ENCODE data around the gene ZNF358.

The ZNF358 gene

DNA sequence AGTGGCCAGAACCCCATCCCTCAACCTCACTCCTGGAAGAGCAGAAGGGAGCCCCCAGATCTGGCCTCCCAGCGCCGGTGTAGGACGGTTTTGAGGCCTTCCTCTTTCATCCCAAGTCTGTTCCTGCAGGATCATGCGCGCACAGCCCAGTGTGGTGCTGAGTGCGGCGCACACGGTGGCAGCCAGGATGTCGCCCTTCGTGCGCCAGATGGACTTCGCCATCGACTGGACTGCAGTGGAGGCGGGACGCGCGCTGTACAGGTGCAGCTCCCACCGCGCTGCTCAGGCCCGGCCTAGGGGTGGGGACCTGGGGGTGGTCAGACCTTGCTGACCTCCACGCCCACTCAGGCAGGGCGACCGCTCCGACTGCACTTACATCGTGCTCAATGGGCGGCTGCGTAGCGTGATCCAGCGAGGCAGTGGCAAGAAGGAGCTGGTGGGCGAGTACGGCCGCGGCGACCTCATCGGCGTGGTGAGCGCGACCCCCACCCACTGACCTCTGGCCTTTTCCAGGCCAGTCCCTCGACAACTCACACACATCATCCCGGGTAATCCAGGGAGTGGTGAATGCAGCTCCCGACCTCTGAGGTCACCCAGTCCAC, 34.4 kb downstream of the ZNF358 start:
- ATAC-seq (ENCODE audit: low read depth) (no peak), DNase-seq (ENCODE audit: low spot score) (peak; percentile 47)
- Histone ChIP-seq H3K4me3 (ENCODE audit: severe bottlenecking) (no peak overlapping the region), H3K27ac (ENCODE audit: poor library complexity, severe bottlenecking) (no peak overlapping the region), H3K27me3 (ENCODE audit: insufficient read depth, poor library complexity, severe bottlenecking) (no peaks in the 10 kb centered on the region), H3K36me3 (ENCODE audit: low read depth) (peaks cover 4% of the 10 kb centered on the region; the same call in 1 of the 2 replicates), H3K4me1 (ENCODE audit: insufficient read depth, poor library complexity, severe bottlenecking) (no peaks in the 10 kb centered on the region), H3K9me3 (ENCODE audit: severe bottlenecking) (no peaks in the 10 kb centered on the region)
- TF ChIP-seq, protein P1, sequence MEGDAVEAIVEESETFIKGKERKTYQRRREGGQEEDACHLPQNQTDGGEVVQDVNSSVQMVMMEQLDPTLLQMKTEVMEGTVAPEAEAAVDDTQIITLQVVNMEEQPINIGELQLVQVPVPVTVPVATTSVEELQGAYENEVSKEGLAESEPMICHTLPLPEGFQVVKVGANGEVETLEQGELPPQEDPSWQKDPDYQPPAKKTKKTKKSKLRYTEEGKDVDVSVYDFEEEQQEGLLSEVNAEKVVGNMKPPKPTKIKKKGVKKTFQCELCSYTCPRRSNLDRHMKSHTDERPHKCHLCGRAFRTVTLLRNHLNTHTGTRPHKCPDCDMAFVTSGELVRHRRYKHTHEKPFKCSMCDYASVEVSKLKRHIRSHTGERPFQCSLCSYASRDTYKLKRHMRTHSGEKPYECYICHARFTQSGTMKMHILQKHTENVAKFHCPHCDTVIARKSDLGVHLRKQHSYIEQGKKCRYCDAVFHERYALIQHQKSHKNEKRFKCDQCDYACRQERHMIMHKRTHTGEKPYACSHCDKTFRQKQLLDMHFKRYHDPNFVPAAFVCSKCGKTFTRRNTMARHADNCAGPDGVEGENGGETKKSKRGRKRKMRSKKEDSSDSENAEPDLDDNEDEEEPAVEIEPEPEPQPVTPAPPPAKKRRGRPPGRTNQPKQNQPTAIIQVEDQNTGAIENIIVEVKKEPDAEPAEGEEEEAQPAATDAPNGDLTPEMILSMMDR (IDR thresholded peaks at IDR 0.05; ENCODE audit: poor library complexity, severe bottlenecking) = no peak

DNA sequence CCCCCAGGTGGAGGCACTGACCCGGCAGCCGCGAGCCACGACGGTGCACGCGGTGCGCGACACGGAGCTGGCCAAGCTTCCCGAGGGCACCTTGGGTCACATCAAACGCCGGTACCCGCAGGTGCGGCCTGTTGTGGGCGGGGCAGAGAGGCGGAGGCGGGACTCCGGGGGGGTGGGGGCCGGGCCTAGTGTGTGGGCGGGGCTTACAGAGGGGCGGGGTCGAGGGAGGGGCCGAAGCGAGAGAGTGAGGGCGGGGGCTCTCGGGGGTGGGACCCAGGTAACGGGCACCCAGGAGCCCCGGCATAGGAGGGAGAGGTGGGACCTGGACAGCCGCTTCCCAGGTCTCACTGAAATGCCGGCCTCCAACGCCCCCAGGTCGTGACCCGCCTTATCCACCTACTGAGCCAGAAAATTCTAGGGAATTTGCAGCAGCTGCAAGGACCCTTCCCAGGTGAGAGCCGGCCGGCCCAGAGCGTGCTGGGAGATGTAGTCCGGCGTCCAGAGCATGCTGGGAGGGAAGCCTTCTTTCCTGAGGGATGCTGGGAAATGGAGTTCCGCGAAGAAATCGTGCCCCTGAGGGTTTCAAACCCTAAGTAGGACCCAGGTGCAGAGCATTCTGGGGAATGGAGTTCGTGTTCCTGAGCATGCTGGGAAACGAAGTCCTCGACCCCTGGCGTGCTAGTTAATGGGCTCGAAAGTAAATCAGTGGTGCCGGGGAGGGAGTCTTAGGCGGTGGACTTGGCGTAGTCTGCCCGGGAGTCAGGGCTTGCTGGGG, 35.3 kb downstream of the ZNF358 start:
- Histone ChIP-seq H3K4me1 (ENCODE audit: insufficient read depth, poor library complexity, severe bottlenecking) (no peaks in the 10 kb centered on the region), H3K4me3 (ENCODE audit: severe bottlenecking) (no peak overlapping the region), H3K36me3 (ENCODE audit: low read depth) (peaks cover 7% of the 10 kb centered on the region; the same call in 1 of the 2 replicates), H3K27me3 (ENCODE audit: insufficient read depth, poor library complexity, severe bottlenecking) (no peaks in the 10 kb centered on the region), H3K9me3 (ENCODE audit: severe bottlenecking) (no peaks in the 10 kb centered on the region), H3K27ac (ENCODE audit: poor library complexity, severe bottlenecking) (no peak overlapping the region)
- no peak for DNase-seq (ENCODE audit: low spot score)
- ATAC-seq (ENCODE audit: low read depth) = peak; percentile 52; the same call in 2 of the 3 replicates
- TF ChIP-seq, protein P1 (IDR thresholded peaks at IDR 0.05; ENCODE audit: poor library complexity, severe bottlenecking) = no peak

DNA sequence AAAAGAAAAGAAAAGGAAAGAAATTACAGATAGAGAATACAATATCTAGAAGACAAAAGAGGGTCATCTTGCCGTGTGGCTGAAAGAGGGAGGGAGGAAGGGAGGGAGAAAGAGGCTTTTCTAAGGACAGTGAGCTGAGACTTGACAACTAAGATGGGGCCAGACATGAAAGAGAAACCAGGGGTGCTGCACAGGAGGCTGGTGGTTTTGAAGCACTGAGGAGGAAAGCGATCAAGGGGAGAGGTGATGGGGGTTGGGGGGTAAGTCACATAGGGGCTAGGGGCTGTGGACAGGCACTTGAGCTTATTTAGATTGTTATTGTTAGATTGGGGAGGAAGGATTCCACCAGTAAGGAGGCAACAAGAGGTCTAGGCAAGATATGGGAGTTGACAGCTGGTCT, 36.9 kb downstream of the ZNF358 start:
- no peak for DNase-seq (ENCODE audit: low spot score)
- peaks cover 11% of the 10 kb centered on the region for H3K36me3 ChIP-seq (ENCODE audit: low read depth)
- no peaks in the 10 kb centered on the region for H3K9me3 ChIP-seq (ENCODE audit: severe bottlenecking)
- H3K4me3 ChIP-seq (ENCODE audit: severe bottlenecking) = no peak overlapping the region
- ATAC-seq (ENCODE audit: low read depth) = no peak
- H3K4me1 ChIP-seq (ENCODE audit: insufficient read depth, poor library complexity, severe bottlenecking) = no peaks in the 10 kb centered on the region
- H3K27me3 ChIP-seq (ENCODE audit: insufficient read depth, poor library complexity, severe bottlenecking) = no peaks in the 10 kb centered on the region
- TF ChIP-seq, protein P1 (IDR thresholded peaks at IDR 0.05; ENCODE audit: poor library complexity, severe bottlenecking) = no peak
- H3K27ac ChIP-seq (ENCODE audit: poor library complexity, severe bottlenecking) = no peak overlapping the region

DNA sequence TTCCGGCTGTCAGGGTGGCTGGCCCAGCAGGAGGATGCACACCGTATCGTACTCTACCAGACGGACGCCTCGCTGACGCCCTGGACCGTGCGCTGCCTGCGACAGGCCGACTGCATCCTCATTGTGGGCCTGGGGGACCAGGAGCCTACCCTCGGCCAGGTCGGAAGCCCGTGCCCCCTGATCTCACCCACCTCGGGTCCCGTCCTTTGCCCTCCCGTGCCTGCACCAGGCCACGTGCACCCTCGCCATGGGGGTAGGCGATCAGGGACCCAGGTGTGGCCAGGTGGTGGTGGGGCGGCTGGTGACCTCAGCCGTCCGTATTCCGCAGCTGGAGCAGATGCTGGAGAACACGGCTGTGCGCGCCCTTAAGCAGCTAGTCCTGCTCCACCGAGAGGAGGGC, 38.7 kb downstream of the ZNF358 start:
- no peaks in the 10 kb centered on the region for H3K27me3 ChIP-seq (ENCODE audit: insufficient read depth, poor library complexity, severe bottlenecking)
- no peaks in the 10 kb centered on the region for H3K4me1 ChIP-seq (ENCODE audit: insufficient read depth, poor library complexity, severe bottlenecking)
- peaks cover 14% of the 10 kb centered on the region for H3K36me3 ChIP-seq (ENCODE audit: low read depth)
- H3K4me3 ChIP-seq (ENCODE audit: severe bottlenecking) = no peak overlapping the region
- no peaks in the 10 kb centered on the region for H3K9me3 ChIP-seq (ENCODE audit: severe bottlenecking)
- DNase-seq (ENCODE audit: low spot score) (no peak), ATAC-seq (ENCODE audit: low read depth) (no peak)
- TF ChIP-seq, protein P1 (IDR thresholded peaks at IDR 0.05; ENCODE audit: poor library complexity, severe bottlenecking) = no peak
- H3K27ac ChIP-seq (ENCODE audit: poor library complexity, severe bottlenecking) = no peak overlapping the region
